Measurements from ENCODE around the gene TGM2. TPM values are rescaled to one million over a fixed set of nuclear protein-coding genes. Genes with fewer than 3 reads are reported as not detected.

Gene TGM2
- total RNA-seq, 3 donors from 2014 or later = 14.9 to 62.2 (median 33.3) TPM

- no peaks in the 10 kb centered on the region for H3K36me3 ChIP-seq (ENCODE audit: low read depth)
- TF ChIP-seq CTCF (IDR thresholded peaks at IDR 0.05) = no peak
- intact Hi-C loops (cut with DNase I, micrococcal nuclease) = no loop called here
- peak; percentile 40 for ATAC-seq
- H3K4me3 ChIP-seq = no peak overlapping the region
- H3K4me1 ChIP-seq (ENCODE audit: low read depth) = no peaks in the 10 kb centered on the region
- H3K9me3 ChIP-seq = no peaks in the 10 kb centered on the region
- DNase-seq = no peak
Measured at GRCh38 chr20:38084425-38084951, 80.6 kb downstream of the TGM2 start.

- Histone ChIP-seq H3K4me3 (no peak overlapping the region), H3K9me3 (no peaks in the 10 kb centered on the region), H3K36me3 (ENCODE audit: low read depth) (no peaks in the 10 kb centered on the region), H3K4me1 (ENCODE audit: low read depth) (no peaks in the 10 kb centered on the region)
- intact Hi-C loops (cut with DNase I, micrococcal nuclease) = no loop called here
- TF ChIP-seq CTCF (IDR thresholded peaks at IDR 0.05) = no peak
- ATAC-seq (no peak), DNase-seq (no peak)
Measured at GRCh38 chr20:38083338-38084048, 81.6 kb downstream of the TGM2 start.

GRCh38 chr20:38082894-38083293, 82.2 kb downstream of the TGM2 start:
- no peaks in the 10 kb centered on the region for H3K9me3 ChIP-seq
- no peak overlapping the region for H3K4me3 ChIP-seq
- no peaks in the 10 kb centered on the region for H3K36me3 ChIP-seq (ENCODE audit: low read depth)
- no peak for TF ChIP-seq CTCF (IDR thresholded peaks at IDR 0.05)
- no peaks in the 10 kb centered on the region for H3K4me1 ChIP-seq (ENCODE audit: low read depth)
- intact Hi-C loops (cut with DNase I, micrococcal nuclease) = no loop called here
- DNase-seq (no peak), ATAC-seq (no peak)

GRCh38 chr20:38081575-38081974, 83.5 kb downstream of the TGM2 start:
- Histone ChIP-seq H3K9me3 (no peaks in the 10 kb centered on the region), H3K4me1 (ENCODE audit: low read depth) (no peaks in the 10 kb centered on the region), H3K4me3 (no peak overlapping the region), H3K36me3 (ENCODE audit: low read depth) (no peaks in the 10 kb centered on the region)
- intact Hi-C loops (cut with DNase I, micrococcal nuclease) = no loop called here
- DNase-seq (no peak), ATAC-seq (no peak)
- TF ChIP-seq CTCF (IDR thresholded peaks at IDR 0.05) = no peak

- no peak for DNase-seq
- no peak for TF ChIP-seq CTCF (IDR thresholded peaks at IDR 0.05)
- intact Hi-C loops (cut with DNase I, micrococcal nuclease) = no loop called here
- Histone ChIP-seq H3K36me3 (ENCODE audit: low read depth) (no peaks in the 10 kb centered on the region), H3K4me1 (ENCODE audit: low read depth) (no peaks in the 10 kb centered on the region), H3K4me3 (no peak overlapping the region), H3K9me3 (no peaks in the 10 kb centered on the region)
- ATAC-seq = no peak
Measured at GRCh38 chr20:38079353-38079752, 85.7 kb downstream of the TGM2 start.
